Neural cell (in vitro differentiated cells): ENCODE results near the gene UBASH3B.

Experiments
- CTCF ChIP-seq: fragments of 450-650 bp; IDR thresholded peaks from 2 replicates; pipeline ENCODE4 v1.5.1; 2014; ENCODE audit warnings: antibody characterized with exemption, mild to moderate bottlenecking, moderate library complexity; ENCODE audit not compliant: poor library complexity, severe bottlenecking
- EP300 ChIP-seq: fragments of 450-650 bp; conservative IDR thresholded peaks from 2 replicates; pipeline ENCODE4 v1.6.1; 2014; ENCODE audit warnings: antibody characterized with exemption, mild to moderate bottlenecking, moderate library complexity; ENCODE audit not compliant: poor library complexity, severe bottlenecking
- EZH2 ChIP-seq: fragments of 200-600, 300-800 bp; shearing (Covaris generic), sonication (generic); IDR thresholded peaks from 2 replicates; pipeline ENCODE4 v1.6.1; 2014; ENCODE audit warnings: antibody characterized with exemption, low read length, borderline replicate concordance, mild to moderate bottlenecking; ENCODE audit not compliant: insufficient read depth, poor library complexity, severe bottlenecking
- MXI1 ChIP-seq: fragments of 450-650 bp; conservative IDR thresholded peaks from 2 replicates; pipeline ENCODE4 v1.6.1; 2014; ENCODE audit warnings: antibody characterized with exemption, mild to moderate bottlenecking; ENCODE audit not compliant: poor library complexity, severe bottlenecking
- POLR2AphosphoS5 ChIP-seq: IDR thresholded peaks from 2 replicates; pipeline ENCODE4 v1.6.1; 2012
- RAD21 ChIP-seq: fragments of 450-650 bp; conservative IDR thresholded peaks from 2 replicates; pipeline ENCODE4 v1.6.1; 2014; ENCODE audit warnings: antibody characterized with exemption, mild to moderate bottlenecking, moderate library complexity
- SMC3 ChIP-seq: fragments of 450-650 bp; conservative IDR thresholded peaks from 2 replicates; pipeline ENCODE4 v1.6.1; 2014; ENCODE audit warnings: antibody characterized with exemption, mild to moderate bottlenecking, moderate library complexity; ENCODE audit not compliant: poor library complexity
- TAF1 ChIP-seq: IDR thresholded peaks from 2 replicates; pipeline ENCODE4 v1.6.1; 2012; ENCODE audit warnings: low read depth

GRCh38 chr11:122676638-122677037 is 21.1 kb downstream of the UBASH3B start:
- TF ChIP-seq CTCF (no peak), POLR2AphosphoS5 (no peak), EZH2 (no peak), MXI1 (no peak), TAF1 (no peak), RAD21 (no peak), EP300 (no peak), SMC3 (no peak)
